RWPE1 (cell line): ENCODE measurements around the gene CHMP1A.

Source experiments
- CTCF ChIA-PET: fragments of 350-600 bp; sonication (Branson Sonifier 250); formaldehyde crosslinking; extraction: SDS; loops from one replicate; lab custom pipeline; 2021; lab: Yijun Ruan, JAX
- POLR2A ChIA-PET: fragments of 400-600 bp; formaldehyde crosslinking; extraction: SDS; loops from one replicate; lab custom pipeline; 2020; ENCODE audit warnings: antibody characterized with exemption; ENCODE audit not compliant: low non-redundant PET; lab: Yijun Ruan, JAX
- DNase-seq: peaks from one replicate; pipeline ENCODE4 v3.0.0; 2012; ENCODE audit warnings: low spot score
- H3K27ac ChIP-seq: fragments of 450-650 bp; 2 replicates; pipeline ENCODE4 v1.5.1; 2017
- CTCF ChIP-seq: fragments of 450-650 bp; conservative IDR thresholded peaks from 2 replicates; pipeline ENCODE4 v1.5.1; 2017; ENCODE audit warnings: low read depth, mild to moderate bottlenecking

The CHMP1A gene

DNA sequence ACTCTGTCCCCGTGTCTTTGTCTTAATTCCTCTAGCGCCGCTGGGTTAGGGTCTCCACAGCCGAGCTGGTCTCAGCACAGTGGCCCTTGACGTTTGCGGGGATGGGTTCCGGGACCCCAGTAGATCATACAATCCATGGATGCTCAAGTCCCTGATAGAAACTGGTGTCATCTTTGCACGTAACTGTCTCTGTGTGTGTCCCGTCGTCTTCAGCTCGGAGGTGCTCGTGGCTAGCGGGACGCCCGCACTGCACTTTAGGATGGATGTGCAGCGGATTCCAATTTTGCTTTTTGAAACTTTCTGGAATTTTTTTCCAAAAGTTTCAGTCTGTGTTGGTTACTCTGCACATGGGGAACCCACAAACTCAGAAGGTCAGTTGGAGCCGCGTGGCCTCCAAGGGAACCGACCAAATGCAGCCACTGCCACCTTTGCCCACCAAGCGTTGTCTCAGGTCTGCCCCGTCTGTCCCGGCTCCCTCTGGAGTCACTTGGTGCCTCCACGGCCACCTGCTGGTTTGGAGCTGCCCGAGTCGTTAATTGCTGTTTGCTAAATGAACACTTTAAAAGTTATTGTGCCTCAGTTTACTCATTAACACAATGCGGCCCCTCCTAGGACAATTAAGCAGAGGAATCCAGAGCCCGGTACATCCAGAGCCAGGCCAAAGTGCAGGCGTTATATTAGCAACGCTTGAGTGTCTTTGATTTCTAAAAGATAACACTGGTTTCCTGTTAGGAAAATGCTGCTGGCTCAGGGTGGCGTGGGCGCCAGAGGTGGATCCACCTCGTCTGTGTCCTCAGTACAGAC, 49.4 kb downstream of the CHMP1A start:
- H3K27ac ChIP-seq, result no peak overlapping the region
- ChIA-PET POLR2A (no interaction called here), CTCF (interaction anchor here (0.6 to 1.0 kb wide), 3 partner anchors 44 to 675 kb away, joined by 3 read pairs; no protein-coding TSS in a partner anchor)
- DNase-seq, result no peak
- no peak for TF ChIP-seq CTCF

DNA sequence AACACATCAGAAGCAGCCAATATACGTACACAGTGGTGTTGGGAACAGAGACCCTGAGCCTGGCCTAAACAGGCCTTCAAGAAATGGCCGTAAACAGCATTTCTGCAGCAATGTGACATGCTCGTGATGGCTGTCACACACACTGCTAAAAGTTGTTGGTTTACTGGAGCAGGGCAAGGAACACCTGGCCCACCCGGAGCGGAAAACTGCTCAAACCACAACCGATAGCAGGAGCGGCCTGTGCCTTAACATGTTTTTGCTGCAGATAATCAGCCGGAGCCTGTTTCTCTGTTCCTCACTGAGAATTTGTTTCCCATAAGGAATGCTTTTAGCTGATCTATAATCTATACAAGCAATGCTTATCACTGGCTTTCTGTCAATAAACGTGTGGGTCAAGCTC, 50.1 kb downstream of the CHMP1A start:
- TF ChIP-seq CTCF, result no peak
- no peak for DNase-seq
- ChIA-PET POLR2A (no interaction called here), CTCF (interaction anchor here (0.7 kb wide), 1 partner anchor 294 kb away, joined by 3 read pairs; no protein-coding TSS in a partner anchor)
- no peak overlapping the region for H3K27ac ChIP-seq

DNA sequence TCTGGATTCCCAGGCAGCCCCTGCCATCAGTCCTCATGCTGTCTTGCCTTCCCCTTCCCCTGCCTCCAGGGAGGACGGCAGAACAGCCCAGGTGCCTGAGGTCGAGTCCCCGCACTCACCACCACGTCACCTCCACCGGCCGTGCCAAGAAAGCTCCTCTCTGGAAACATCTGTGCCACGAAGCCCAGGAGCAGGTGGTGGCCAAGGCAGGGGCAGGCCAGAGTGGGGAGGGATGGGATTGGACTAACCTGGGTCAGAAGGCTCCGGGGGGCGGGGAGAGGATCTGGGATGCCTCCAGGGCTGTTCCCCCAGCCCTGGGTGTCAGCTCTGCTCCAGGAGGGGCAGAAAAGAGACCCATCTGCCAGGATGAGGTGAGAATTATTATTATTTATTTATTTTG, 51.5 kb downstream of the CHMP1A start:
- DNase-seq, result no peak
- no peak overlapping the region for H3K27ac ChIP-seq
- ChIA-PET CTCF (no interaction called here), POLR2A (no interaction called here)
- no peak for TF ChIP-seq CTCF

DNA sequence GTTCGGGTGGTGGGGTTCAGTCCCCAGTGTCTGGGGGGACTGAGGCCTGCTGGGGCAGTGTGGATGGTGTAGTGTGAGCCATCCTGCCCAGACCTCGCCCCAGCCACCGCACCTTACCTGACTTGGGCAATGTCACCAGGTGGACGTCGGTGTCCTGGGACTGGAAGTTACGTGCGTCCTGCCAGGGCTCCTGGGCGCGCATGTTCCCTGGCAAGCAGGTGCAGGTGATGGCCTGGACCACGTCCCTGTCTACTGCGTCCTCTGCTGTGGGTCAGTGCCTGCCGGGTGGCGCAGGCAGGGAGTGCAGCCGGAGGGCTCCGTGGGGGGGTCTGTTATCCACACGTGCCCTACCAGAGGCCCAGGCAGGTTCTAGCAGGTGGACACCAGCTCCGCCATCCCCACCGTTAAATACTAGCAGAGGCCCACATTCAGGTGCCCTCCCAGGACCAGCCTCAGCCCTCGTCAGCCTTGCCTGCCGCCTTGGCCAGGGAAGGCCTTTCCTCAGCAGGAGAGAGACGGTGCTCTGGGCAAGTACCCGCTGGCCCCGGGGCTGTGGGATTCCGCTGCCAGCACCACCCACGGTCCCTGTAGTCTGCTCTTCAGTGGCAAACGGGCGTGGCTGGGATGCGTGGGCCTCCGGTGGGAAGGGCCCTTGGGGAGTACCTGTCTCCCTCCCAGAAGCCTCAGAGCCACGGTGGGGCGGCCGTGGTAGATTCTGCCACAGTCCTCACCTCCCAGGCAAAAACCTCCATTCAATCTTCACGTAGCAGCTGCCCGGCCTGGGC, 52.1 kb downstream of the CHMP1A start:
- H3K27ac ChIP-seq, result no peak overlapping the region
- ChIA-PET POLR2A (no interaction called here), CTCF (interaction anchor here (1.0 kb wide), 1 partner anchor 10 kb away, joined by 5 read pairs; no protein-coding TSS in a partner anchor)
- no peak for TF ChIP-seq CTCF
- DNase-seq, result no peak

DNA sequence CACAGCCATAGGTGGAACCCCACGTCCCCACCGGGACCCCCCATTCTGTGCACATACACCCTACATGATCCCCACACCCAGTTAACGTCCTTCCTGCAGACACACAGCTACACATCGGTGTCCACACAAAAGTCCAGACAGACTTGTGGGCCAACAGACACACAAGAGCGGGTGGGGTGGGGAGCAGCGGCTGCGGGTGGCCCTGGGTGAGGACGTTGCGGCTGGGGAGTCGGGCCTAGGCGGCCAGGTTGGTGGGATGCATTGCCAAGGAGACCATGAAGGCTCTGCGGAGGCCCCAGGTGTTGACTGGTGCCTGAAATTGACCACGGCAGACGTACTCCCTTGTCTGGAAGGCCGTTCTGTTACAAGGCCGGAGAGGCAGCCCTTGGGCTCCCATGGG, 52.7 kb downstream of the CHMP1A start:
- H3K27ac ChIP-seq, result no peak overlapping the region
- CTCF ChIA-PET, result interaction anchor here (1.0 kb wide), 1 partner anchor 11 kb away, joined by 5 read pairs; no protein-coding TSS in a partner anchor
- DNase-seq, result no peak
- no peak for TF ChIP-seq CTCF
- POLR2A ChIA-PET, result no interaction called here

GRCh38 chr16:89602952-89603590, 54.4 kb downstream of the CHMP1A start:
- H3K27ac ChIP-seq, result peak overlapping the region; percentile 84
- no peak for TF ChIP-seq CTCF
- ChIA-PET POLR2A (no interaction called here), CTCF (interaction anchor here (0.7 to 0.8 kb wide), 2 partner anchors 12 to 23 kb away, joined by 4 read pairs; no protein-coding TSS in a partner anchor)
- no peak for DNase-seq
